LNCAP (cell line): Measurements from ENCODE around the gene FCAMR.

Source experiments
- CTCF ChIP-seq: fragments of 450-650 bp; IDR thresholded peaks from 2 replicates; pipeline ENCODE4 v1.5.1; 2017; ENCODE audit warnings: mild to moderate bottlenecking

Gene FCAMR, protein sequence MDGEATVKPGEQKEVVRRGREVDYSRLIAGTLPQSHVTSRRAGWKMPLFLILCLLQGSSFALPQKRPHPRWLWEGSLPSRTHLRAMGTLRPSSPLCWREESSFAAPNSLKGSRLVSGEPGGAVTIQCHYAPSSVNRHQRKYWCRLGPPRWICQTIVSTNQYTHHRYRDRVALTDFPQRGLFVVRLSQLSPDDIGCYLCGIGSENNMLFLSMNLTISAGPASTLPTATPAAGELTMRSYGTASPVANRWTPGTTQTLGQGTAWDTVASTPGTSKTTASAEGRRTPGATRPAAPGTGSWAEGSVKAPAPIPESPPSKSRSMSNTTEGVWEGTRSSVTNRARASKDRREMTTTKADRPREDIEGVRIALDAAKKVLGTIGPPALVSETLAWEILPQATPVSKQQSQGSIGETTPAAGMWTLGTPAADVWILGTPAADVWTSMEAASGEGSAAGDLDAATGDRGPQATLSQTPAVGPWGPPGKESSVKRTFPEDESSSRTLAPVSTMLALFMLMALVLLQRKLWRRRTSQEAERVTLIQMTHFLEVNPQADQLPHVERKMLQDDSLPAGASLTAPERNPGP

DNA sequence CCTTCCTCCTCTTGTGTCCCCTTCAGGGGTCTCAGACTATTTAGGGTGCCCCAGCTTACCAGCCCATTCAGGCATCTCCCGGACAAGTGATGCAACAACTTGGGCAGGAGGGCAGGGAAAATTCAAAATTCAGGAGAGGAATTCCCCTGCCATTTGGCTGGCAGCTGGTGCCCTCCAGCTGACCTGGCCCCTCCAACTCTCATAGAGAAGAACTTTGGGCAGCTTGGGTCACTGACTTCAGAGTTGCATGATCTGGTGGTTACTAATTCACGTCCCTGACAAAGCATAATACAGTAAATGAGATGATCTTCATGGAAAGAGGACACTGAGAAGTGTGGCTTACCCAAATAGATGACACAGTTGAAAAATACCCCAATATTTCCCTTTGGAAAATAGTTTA is at the start of gene FCAMR:
TSS of gene FCAMR (minus strand) at position 15 of the 400 bp plus-strand sequence. CDS start 335 bp downstream, outside the sequence.
- TF ChIP-seq CTCF: no peak

DNA sequence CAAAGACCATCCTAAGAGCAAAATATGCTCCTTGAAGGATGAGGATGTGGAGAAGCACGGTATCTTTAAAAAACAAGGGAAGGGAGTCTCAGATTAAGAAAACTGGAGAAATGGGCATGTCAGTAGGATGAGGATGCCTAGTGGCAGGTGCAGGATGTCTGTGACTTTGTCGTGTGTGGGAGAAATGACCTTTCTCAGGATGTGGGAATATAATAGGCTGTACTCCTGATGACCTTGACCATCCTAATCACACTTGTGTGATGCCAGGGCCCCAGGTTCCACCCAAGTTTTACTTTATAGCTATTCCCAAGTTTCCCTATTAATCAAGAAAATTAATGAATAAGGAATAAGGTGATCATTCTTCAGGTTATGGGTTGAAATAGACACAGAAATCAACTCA is 49.4 kb upstream of the FCAMR start:
- TF ChIP-seq CTCF: no peak

GRCh38 chr1:207019161-207019560 is 48.9 kb upstream of the FCAMR start:
- no peak for TF ChIP-seq CTCF

DNA sequence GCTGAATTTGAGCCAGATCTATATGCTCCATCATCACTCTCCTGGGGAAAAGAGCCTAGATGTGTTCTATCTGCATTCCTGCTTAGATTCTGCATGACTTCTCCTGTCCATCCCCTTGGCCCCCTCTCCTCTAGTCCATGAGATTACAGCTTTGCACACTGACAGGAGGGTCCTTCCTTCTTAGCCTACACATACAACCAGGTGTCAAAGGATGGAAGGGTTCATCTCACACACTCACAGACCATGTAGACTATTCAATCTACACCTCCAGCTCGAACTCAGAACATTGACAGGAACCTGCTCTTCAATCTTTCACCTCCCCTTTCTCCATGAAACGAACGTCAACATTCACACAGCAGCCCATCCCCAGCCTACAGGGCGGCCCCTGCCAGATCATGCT is 48.4 kb upstream of the FCAMR start:
- no peak for TF ChIP-seq CTCF

GRCh38 chr1:207017615-207018559 is 47.6 kb upstream of the FCAMR start:
- no peak for TF ChIP-seq CTCF

DNA sequence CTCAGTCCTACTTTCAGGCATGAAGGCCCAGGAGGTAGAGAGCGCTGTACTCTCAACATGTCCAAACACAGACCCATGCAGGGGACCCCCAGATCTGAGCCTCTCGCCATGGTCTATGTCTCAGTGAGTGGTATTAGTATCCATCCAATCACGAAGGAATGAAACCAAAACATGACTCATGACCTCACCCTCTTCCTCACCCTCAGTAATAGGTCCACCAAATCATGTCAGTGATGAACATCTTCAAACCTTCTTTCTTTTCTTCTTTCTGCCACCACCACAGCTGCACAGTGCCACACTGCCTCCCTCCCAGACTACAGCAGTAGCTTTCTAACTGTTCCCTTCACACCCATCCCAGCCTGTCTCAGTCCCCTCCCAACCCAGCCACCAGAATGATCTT is 45.5 kb upstream of the FCAMR start:
- no peak for TF ChIP-seq CTCF

- no peak for TF ChIP-seq CTCF
These were observed 44.5 kb upstream of the FCAMR start for GRCh38 chr1:207014728-207015127.
